ENCODE data around the gene NDUFB7. TPM values are rescaled to one million over a fixed set of nuclear protein-coding genes. Genes with fewer than 3 reads are reported as not detected.

NDUFB7 gene
- total RNA-seq, 6 experiments from 2014 or later, result 81.7 to 275 (median 112) TPM

GRCh38 chr19:14517840-14518505 lies 53.9 kb downstream of the NDUFB7 start, which contains the start of gene DNAJB1:
TSS of gene DNAJB1 (minus strand) at chr19:14518397. CDS start at chr19:14518349, 48 bp downstream.
- no peaks in the 10 kb centered on the region for H3K27me3 ChIP-seq
- intact Hi-C loops (cut with DNase I), result no loop called here
- H3K4me3 ChIP-seq, result peak within 1 kb of the TSS; percentile 73 to 98 (median 86)
- 0% methylated on average over 10 of the region's 82 CpGs for WGBS (ENCODE audit: insufficient coverage, low coverage, low lambda C conversion rate, missing lambda C conversion rate)
- H3K4me1 ChIP-seq, result peaks cover 0 to 55% (median 20%) of the 10 kb centered on the region in 4 donors
- H3K9me3 ChIP-seq, result no peaks in the 10 kb centered on the region
- DNase-seq, result peak; percentile 91 to 92 (median 91)
- TF ChIP-seq POLR2A (IDR thresholded peaks at IDR 0.05) (peak; percentile 99), CTCF (IDR thresholded peaks at IDR 0.05) (no peak)
- ATAC-seq, result peak; percentile 59 to 80 (median 70)
- H3K36me3 ChIP-seq, result peaks cover 0 to 27% (median 15%) of the 10 kb centered on the region in 4 donors
- peak within 1 kb of the TSS; percentile 100 for H3K27ac ChIP-seq

GRCh38 chr19:14517446-14517839 lies 54.4 kb downstream of the NDUFB7 start:
- Histone ChIP-seq H3K4me3 (peak overlapping the region; percentile 73 to 98 (median 86)), H3K27me3 (no peaks in the 10 kb centered on the region), H3K9me3 (no peaks in the 10 kb centered on the region), H3K4me1 (peaks cover 0 to 60% (median 22%) of the 10 kb centered on the region in 4 donors), H3K27ac (peak overlapping the region; percentile 100), H3K36me3 (peaks cover 0 to 27% (median 15%) of the 10 kb centered on the region in 4 donors)
- 1% methylated on average over 19 of the region's 32 CpGs for WGBS (ENCODE audit: insufficient coverage, low coverage, low lambda C conversion rate, missing lambda C conversion rate)
- DNase-seq, result no peak
- intact Hi-C loops (cut with DNase I), result no loop called here
- TF ChIP-seq CTCF (IDR thresholded peaks at IDR 0.05) (no peak), POLR2A (IDR thresholded peaks at IDR 0.05) (no peak)
- ATAC-seq, result no peak

- DNase-seq (peak; percentile 42 to 67 (median 65)), ATAC-seq (no peak)
- Histone ChIP-seq H3K36me3 (peaks cover 0 to 27% (median 15%) of the 10 kb centered on the region in 4 donors), H3K4me3 (peak overlapping the region; percentile 73 to 98 (median 86)), H3K27me3 (no peaks in the 10 kb centered on the region), H3K27ac (peak overlapping the region; percentile 100), H3K4me1 (peaks cover 0 to 66% (median 24%) of the 10 kb centered on the region in 4 donors), H3K9me3 (no peaks in the 10 kb centered on the region)
- intact Hi-C loops (cut with DNase I), result no loop called here
- WGBS (ENCODE audit: insufficient coverage, low coverage, low lambda C conversion rate, missing lambda C conversion rate), result 13% methylated on average over 17 of the region's 22 CpGs
- no peak for TF ChIP-seq POLR2A (IDR thresholded peaks at IDR 0.05)
- no peak for TF ChIP-seq CTCF (IDR thresholded peaks at IDR 0.05)
These were observed 55.0 kb downstream of the NDUFB7 start for GRCh38 chr19:14516746-14517438.

MicroRNAs within 50 kb of the gene (microRNA counts, 767-probe panel; counts per million panel counts)
- microRNA hsa-miR-639, result 237 counts per million

Small RNA genes lying within 50 kb of the gene (microRNA-seq; reads per million reads assigned to microRNA genes)
- gene MIR639, result 1.3 to 3.8 reads per million in 2 donors

Small RNA genes lying within 50 kb of the gene (small RNA-seq; reads per million reads assigned to genes)
- 0 reads per million in 2 experiments for gene RN7SL842P

Other genes with a start within 250 kb of the NDUFB7 start
- 10 to 100 TPM in 5 of 6 experiments, 1 to 10 TPM in 1; 7.9 to 21.5 (median 15.3) TPM for gene ADGRE5, start 190.6 kb downstream of the NDUFB7 start, total RNA-seq
- 10 to 100 TPM; 12.9 to 34.5 (median 24.6) TPM for gene DDX39A, start 152.7 kb downstream of the NDUFB7 start, total RNA-seq
- gene PKN1, start 138.8 kb downstream of the NDUFB7 start, total RNA-seq, result 10 to 100 TPM; 19.5 to 49.4 (median 34.1) TPM
- under 1 TPM in 4 of 6 experiments, not detected in 2; 0.16 to 0.32 (median 0.29) TPM for gene PTGER1, start 96.7 kb downstream of the NDUFB7 start, total RNA-seq
- gene GIPC1, start 75.9 kb downstream of the NDUFB7 start, total RNA-seq, result 10 to 100 TPM; 25.2 to 63.5 (median 29.8) TPM
- 10 to 100 TPM; 35.7 to 76.8 (median 52.1) TPM for gene DNAJB1, start 53.7 kb downstream of the NDUFB7 start, total RNA-seq
- gene TECR, start 42.5 kb downstream of the NDUFB7 start, total RNA-seq, result 10 to 100 TPM; 37.9 to 99.0 (median 77.0) TPM
- gene CLEC17A, start 11.0 kb upstream of the NDUFB7 start, total RNA-seq, result not detected
- gene ADGRE3, start 102.8 kb upstream of the NDUFB7 start, total RNA-seq, result under 1 TPM in 4 of 6 experiments, not detected in 2; 0.09 to 0.53 (median 0.24) TPM
- 1 to 10 TPM; 2.5 to 6.1 (median 3.8) TPM for gene ZNF333, start 118.0 kb upstream of the NDUFB7 start, total RNA-seq
- 1 to 10 TPM; 1.6 to 5.7 (median 1.9) TPM for gene ADGRE2, start 206.5 kb upstream of the NDUFB7 start, total RNA-seq